ENCODE measurements around the gene CCNE1.

- TF ChIP-seq, protein P1, sequence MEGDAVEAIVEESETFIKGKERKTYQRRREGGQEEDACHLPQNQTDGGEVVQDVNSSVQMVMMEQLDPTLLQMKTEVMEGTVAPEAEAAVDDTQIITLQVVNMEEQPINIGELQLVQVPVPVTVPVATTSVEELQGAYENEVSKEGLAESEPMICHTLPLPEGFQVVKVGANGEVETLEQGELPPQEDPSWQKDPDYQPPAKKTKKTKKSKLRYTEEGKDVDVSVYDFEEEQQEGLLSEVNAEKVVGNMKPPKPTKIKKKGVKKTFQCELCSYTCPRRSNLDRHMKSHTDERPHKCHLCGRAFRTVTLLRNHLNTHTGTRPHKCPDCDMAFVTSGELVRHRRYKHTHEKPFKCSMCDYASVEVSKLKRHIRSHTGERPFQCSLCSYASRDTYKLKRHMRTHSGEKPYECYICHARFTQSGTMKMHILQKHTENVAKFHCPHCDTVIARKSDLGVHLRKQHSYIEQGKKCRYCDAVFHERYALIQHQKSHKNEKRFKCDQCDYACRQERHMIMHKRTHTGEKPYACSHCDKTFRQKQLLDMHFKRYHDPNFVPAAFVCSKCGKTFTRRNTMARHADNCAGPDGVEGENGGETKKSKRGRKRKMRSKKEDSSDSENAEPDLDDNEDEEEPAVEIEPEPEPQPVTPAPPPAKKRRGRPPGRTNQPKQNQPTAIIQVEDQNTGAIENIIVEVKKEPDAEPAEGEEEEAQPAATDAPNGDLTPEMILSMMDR (conservative IDR thresholded peaks at IDR 0.05; ENCODE audit: low read depth, low read length), result no peak
- no peak for TF ChIP-seq EZH2 (IDR thresholded peaks at IDR 0.05; ENCODE audit: borderline replicate concordance, low read depth, low read length, poor library complexity, severe bottlenecking)
Observed at GRCh38 chr19:29763196-29763595, 48.6 kb upstream of the CCNE1 start.

Measured in A673 (cell line).